HG03378 (cell line): ENCODE data around the gene SAFB2.

ENCODE experiments used
- ATAC-seq: cut with Tn5 transposase; IDR thresholded peaks from one replicate; pipeline ENCODE4 v1.9.1; 2021; ENCODE audit warnings: mild to moderate bottlenecking, moderate library complexity; ENCODE audit not compliant: unreplicated experiment

The SAFB2 gene

GRCh38 chr19:5553892-5554291 lies 68.7 kb downstream of the SAFB2 start:
- ATAC-seq, result no peak

GRCh38 chr19:5547881-5548280 lies 74.7 kb downstream of the SAFB2 start:
- no peak for ATAC-seq

- ATAC-seq, result no peak
Observed at GRCh38 chr19:5545984-5546383, 76.6 kb downstream of the SAFB2 start.

GRCh38 chr19:5545051-5545450 lies 77.5 kb downstream of the SAFB2 start:
- ATAC-seq, result no peak

- ATAC-seq, result no peak
Observed at GRCh38 chr19:5542665-5543064, 79.9 kb downstream of the SAFB2 start.

GRCh38 chr19:5541456-5541855 lies 81.1 kb downstream of the SAFB2 start:
- ATAC-seq, result no peak

- no peak for ATAC-seq
Observed at GRCh38 chr19:5540208-5540607, 82.4 kb downstream of the SAFB2 start.

GRCh38 chr19:5537870-5538269 lies 84.7 kb downstream of the SAFB2 start:
- no peak for ATAC-seq
